Cardiac muscle cell (in vitro differentiated cells and primary cell): ENCODE measurements around the gene RNU2-1. TPM values are rescaled to one million over a fixed set of nuclear protein-coding genes. Genes with fewer than 3 reads are reported as not detected.
A peak's percentile ranks its signal among the peaks of the same experiment; 100 is the strongest.
"Not testable (repeated sequence)": the region's sequence is repeated elsewhere in the genome, so short reads cannot be mapped to it uniquely, and the experiment has no call there.

Source experiments
- DNase-seq, 2 donors: peaks; one replicate each; pipeline versions ENCODE4 v3.0.0 to v3.0.0-alpha.2; 2010 to 2017; ENCODE audit warnings: low read depth in 1 of 2, low spot score in 1 of 2
- H3K27ac ChIP-seq: fragments of 200-600 bp; sonication (generic); 2 replicates; pipeline ENCODE4 v1.5.1; 2016
- H3K27me3 ChIP-seq: fragments of 200-600 bp; sonication (generic); 2 replicates; pipeline ENCODE4 v1.6.0; 2016; ENCODE audit warnings: control low read depth
- H3K36me3 ChIP-seq: fragments of 200-600 bp; sonication (generic); 2 replicates; pipeline ENCODE4 v1.5.1; 2016; ENCODE audit warnings: control low read depth
- H3K4me1 ChIP-seq: fragments of 200-600 bp; sonication (generic); 2 replicates; pipeline ENCODE4 v1.8.1; 2017; ENCODE audit warnings: low read depth, mild to moderate bottlenecking, mixed run types
- H3K4me3 ChIP-seq: fragments of 200-600 bp; sonication (generic); 2 replicates; pipeline ENCODE4 v1.5.1; 2016; ENCODE audit warnings: mild to moderate bottlenecking
- H3K9me3 ChIP-seq: fragments of 200-600 bp; sonication (generic); 2 replicates; pipeline ENCODE4 v1.5.1; 2017; ENCODE audit warnings: low read depth, mild to moderate bottlenecking, control low read depth
- polyA plus RNA-seq: library from polyadenylated mRNA; unstranded; fragments of >200 nt; fragmentation: Nextera tagmentation; extraction: Ambion mirVana; gene quantifications from 2 replicates; pipeline ENCODE4 v1.2.1, GENCODE V29; 2016
- total RNA-seq: library from RNA; depleted of rRNA; stranded (reverse); fragments of >200 nt; gene quantifications from 2 replicates; pipeline ENCODE4 v1.2.3, GENCODE V29; 2016
- TF ChIP-seq, protein P1 (sequence below): IDR thresholded peaks from 2 replicates; pipeline ENCODE4 v1.5.1; 2012; ENCODE audit warnings: low read depth, mild to moderate bottlenecking, low read length

RNU2-1 gene
- total and polyA plus RNA-seq, 2 experiments from 2014 or later = not detected

GRCh38 chr17:43212641-43213490, 20.9 kb downstream of the RNU2-1 start:
- no peaks in the 10 kb centered on the region for H3K9me3 ChIP-seq
- H3K4me3 ChIP-seq = peak overlapping the region; percentile 48
- peak overlapping the region; percentile 69 for H3K27ac ChIP-seq
- no peaks in the 10 kb centered on the region for H3K4me1 ChIP-seq
- TF ChIP-seq, protein P1, sequence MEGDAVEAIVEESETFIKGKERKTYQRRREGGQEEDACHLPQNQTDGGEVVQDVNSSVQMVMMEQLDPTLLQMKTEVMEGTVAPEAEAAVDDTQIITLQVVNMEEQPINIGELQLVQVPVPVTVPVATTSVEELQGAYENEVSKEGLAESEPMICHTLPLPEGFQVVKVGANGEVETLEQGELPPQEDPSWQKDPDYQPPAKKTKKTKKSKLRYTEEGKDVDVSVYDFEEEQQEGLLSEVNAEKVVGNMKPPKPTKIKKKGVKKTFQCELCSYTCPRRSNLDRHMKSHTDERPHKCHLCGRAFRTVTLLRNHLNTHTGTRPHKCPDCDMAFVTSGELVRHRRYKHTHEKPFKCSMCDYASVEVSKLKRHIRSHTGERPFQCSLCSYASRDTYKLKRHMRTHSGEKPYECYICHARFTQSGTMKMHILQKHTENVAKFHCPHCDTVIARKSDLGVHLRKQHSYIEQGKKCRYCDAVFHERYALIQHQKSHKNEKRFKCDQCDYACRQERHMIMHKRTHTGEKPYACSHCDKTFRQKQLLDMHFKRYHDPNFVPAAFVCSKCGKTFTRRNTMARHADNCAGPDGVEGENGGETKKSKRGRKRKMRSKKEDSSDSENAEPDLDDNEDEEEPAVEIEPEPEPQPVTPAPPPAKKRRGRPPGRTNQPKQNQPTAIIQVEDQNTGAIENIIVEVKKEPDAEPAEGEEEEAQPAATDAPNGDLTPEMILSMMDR = no peak
- no peak for DNase-seq
- peaks cover 13% of the 10 kb centered on the region for H3K36me3 ChIP-seq
- no peaks in the 10 kb centered on the region for H3K27me3 ChIP-seq

DNA sequence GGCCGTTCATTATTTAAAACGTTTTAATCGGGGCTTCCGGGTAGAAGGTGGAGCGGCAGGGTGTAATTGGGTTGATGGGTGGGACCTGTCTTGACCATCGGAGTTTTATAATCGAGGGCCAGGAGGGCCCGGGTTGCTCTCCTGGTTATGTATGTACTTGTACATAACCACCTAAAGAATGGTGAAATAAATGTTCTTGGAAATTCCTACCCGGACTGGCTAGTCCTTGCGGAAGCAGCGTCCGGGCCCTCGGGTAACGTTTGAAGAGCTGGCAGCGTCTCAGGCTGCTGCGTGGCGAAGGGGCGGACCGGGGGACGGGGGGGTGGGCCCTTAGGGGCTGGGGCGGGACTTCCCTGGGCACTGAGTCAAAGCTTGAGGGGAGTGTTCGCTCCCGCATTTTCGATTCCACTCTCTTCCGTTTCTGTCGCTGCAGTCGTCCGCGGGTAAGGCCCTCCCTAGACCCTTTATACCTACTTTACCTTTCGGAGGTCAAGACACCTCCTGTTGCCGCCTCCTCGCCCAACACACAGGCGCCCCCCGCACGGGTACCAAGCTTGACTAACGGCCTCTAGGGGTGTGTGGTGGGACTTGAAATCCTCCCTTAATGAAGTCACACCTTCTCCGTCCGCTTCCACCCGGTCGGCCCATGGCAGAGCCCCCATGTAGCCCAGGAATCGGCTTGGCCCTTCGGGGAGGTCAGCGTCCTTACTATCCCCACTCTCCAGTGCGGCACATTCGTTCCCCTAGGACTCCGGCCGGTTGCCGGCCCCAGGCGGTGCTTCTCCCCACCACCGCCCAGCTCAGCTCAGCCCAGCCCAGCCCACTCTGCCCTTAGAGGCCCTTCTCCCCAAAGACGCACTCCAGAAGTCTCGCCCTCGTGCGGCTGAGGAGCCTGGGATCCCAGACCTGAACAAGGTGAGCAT, 22.0 kb downstream of the RNU2-1 start, which contains the start of gene TMEM106A:
TMEM106A (plus strand) TSS at position 396 of the 923 bp plus-strand sequence. CDS start 1,167 bp downstream, outside the sequence.
- peak; percentile 83 to 93 for DNase-seq
- Histone ChIP-seq H3K36me3 (peaks cover 13% of the 10 kb centered on the region), H3K27ac (peak within 1 kb of the TSS; percentile 69), H3K27me3 (no peaks in the 10 kb centered on the region), H3K9me3 (no peaks in the 10 kb centered on the region), H3K4me3 (peak within 1 kb of the TSS; percentile 48), H3K4me1 (no peaks in the 10 kb centered on the region)
- TF ChIP-seq, protein P1 = peak; percentile 42

- Histone ChIP-seq H3K4me3 (peak overlapping the region; percentile 48), H3K36me3 (peaks cover 13% of the 10 kb centered on the region), H3K27me3 (no peaks in the 10 kb centered on the region), H3K27ac (no peak overlapping the region), H3K4me1 (no peaks in the 10 kb centered on the region), H3K9me3 (no peaks in the 10 kb centered on the region)
- TF ChIP-seq, protein P1 = no peak
- DNase-seq = no peak
Observed at GRCh38 chr17:43211123-43211479, 22.7 kb downstream of the RNU2-1 start.

GRCh38 chr17:43210576-43210975, 23.2 kb downstream of the RNU2-1 start:
- Histone ChIP-seq H3K27ac (no peak overlapping the region), H3K27me3 (no peaks in the 10 kb centered on the region), H3K4me1 (no peaks in the 10 kb centered on the region), H3K4me3 (no peak overlapping the region), H3K9me3 (no peaks in the 10 kb centered on the region), H3K36me3 (peaks cover 13% of the 10 kb centered on the region)
- DNase-seq = no peak
- TF ChIP-seq, protein P1 = no peak

DNA sequence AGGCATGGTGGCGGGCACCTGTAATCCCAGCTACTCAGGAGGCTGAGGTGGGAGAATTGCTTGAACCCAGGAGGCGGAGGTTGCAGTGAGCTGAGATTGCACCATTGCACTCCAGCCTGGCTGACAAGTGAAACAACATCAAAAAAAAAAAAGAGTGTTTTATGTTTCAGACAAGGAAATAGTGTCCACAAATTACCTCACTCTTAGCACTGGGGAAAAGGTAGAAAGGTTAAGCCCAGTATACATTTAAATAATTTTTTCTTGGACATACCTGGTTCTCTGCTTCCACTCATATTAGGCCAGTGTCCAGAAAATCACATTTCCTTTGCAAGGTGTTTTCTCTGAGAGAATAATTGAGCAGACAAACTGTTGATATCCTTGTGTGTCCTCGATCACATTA, 30.8 kb downstream of the RNU2-1 start:
- H3K27me3 ChIP-seq, H3K4me3 ChIP-seq, H3K4me1 ChIP-seq, H3K9me3 ChIP-seq, DNase-seq, H3K27ac ChIP-seq: not testable (repeated sequence)
- H3K36me3 ChIP-seq = peaks cover 51% of the 10 kb centered on the region
